ENCODE data around the gene EIF4H. TPM values are rescaled to one million over a fixed set of nuclear protein-coding genes. Genes with fewer than 3 reads are reported as not detected.
A peak's percentile ranks its signal among the peaks of the same experiment; 100 is the strongest.

EIF4H gene
- total RNA-seq, 1 donor from 2014 or later, result 214 TPM

DNA sequence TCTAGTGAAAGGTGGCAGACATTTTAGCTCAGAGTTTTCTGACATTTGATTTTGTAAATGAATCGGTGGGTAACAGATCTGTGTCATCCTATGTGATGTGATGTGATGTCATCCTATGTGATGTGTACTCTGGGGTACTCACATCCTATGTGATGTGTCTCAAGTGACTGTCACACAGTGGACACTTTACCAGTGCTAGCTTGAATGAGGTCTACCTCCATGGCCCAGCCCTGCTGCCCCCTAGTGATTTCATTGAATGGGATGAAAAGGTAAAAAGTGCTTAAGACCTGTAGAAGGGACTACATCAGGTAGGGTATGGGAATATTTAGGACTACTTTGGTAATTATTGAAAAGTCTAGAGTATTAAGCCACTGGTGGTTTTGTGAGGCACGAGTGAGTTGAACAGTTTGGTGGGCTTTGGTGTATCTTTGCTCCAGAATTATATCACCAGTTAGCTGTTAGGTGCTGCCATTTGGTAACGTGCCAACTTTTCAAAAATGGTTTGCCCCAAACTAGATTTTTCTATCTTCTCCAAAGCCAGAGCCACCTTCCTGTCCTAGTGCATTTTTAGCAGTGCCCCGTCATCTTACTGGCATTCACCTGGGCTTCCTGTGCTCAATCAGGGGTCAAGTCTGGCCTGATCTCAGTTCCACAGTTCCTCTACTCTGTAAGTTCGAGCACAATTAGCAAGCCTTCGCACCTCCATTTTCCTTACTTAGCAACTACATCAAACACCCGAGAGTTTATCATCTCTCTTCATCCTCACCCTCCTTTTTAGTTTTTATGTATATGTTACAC is 9.7 kb downstream of the EIF4H start:
- Mint-ChIP-seq H3K27ac (no peak overlapping the region), H3K36me3 (peaks cover 27% of the 10 kb centered on the region), H3K27me3 (ENCODE audit: insufficient read depth, low read depth) (no peaks in the 10 kb centered on the region), H3K4me3 (no peak overlapping the region), H3K9me3 (no peaks in the 10 kb centered on the region), H3K4me1 (peaks cover 7% of the 10 kb centered on the region)
- Histone ChIP-seq H4K20me1 (ENCODE audit: low read depth) (peaks cover 100% of the 10 kb centered on the region), H3K4me3 (no peak overlapping the region), H3K27ac (no peak overlapping the region), H3K27me3 (no peaks in the 10 kb centered on the region), H3K9ac (no peak overlapping the region), H3K4me2 (no peak overlapping the region), H2AFZ (replicated peaks) (no peak overlapping the region), H3F3A (ENCODE audit: low read depth) (peaks cover 16% of the 10 kb centered on the region), H3K4me1 (no peaks in the 10 kb centered on the region), H3K36me3 (no peaks in the 10 kb centered on the region), H3K9me3 (ENCODE audit: low read depth) (no peaks in the 10 kb centered on the region), H3K79me2 (ENCODE audit: low read depth) (peaks cover 100% of the 10 kb centered on the region)
- no peak for TF ChIP-seq EZH2 (IDR thresholded peaks at IDR 0.05)
- TF ChIP-seq EZH2phosphoT487 (IDR thresholded peaks at IDR 0.05), result no peak
- TF ChIP-seq, protein P1, sequence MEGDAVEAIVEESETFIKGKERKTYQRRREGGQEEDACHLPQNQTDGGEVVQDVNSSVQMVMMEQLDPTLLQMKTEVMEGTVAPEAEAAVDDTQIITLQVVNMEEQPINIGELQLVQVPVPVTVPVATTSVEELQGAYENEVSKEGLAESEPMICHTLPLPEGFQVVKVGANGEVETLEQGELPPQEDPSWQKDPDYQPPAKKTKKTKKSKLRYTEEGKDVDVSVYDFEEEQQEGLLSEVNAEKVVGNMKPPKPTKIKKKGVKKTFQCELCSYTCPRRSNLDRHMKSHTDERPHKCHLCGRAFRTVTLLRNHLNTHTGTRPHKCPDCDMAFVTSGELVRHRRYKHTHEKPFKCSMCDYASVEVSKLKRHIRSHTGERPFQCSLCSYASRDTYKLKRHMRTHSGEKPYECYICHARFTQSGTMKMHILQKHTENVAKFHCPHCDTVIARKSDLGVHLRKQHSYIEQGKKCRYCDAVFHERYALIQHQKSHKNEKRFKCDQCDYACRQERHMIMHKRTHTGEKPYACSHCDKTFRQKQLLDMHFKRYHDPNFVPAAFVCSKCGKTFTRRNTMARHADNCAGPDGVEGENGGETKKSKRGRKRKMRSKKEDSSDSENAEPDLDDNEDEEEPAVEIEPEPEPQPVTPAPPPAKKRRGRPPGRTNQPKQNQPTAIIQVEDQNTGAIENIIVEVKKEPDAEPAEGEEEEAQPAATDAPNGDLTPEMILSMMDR (IDR thresholded peaks at IDR 0.05), result peak; percentile 46
- peak; percentile 43 for DNase-seq (ENCODE audit: low spot score)

DNA sequence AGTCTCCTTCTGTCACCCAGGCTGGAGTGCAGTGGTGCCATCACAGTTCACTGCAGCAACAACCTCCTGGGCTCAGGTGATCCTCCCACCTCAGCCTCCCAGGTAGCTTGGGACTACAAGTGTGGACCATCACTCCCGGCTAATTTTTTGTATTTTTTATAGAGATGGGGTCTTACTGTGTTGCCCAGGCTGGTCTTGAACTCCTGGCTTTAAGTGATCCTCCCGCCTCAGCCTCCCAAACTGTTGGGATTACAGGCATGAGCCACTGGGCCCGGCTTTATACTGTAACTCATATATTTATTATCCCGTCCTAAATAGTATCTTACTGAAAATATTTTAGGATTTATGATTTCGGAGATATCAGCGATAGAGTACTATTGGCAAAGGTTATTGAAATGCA is 10.9 kb downstream of the EIF4H start:
- peaks cover 16% of the 10 kb centered on the region for H3F3A ChIP-seq (ENCODE audit: low read depth)

DNA sequence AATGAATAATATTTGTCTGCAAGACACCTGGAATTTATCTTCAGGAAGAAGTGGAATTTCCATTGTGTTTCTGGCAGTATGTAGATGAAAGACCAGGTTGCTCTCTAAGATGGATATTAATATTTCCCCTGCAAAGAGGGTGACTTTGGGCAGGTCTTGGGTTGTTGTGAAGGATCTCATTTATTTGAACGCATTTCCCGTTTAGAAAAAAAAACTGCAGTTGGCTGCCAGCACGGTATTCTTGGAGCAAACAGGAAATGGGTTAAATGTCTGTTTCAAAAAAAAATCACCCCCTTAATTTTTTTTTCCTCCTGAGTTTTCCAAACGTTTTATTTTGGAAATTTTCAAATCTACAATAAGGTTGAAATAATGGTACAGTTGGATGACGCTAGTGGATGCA is 11.5 kb downstream of the EIF4H start:
- no peak overlapping the region for H3K4me3 Mint-ChIP-seq
- Histone ChIP-seq H3F3A (ENCODE audit: low read depth) (peaks cover 16% of the 10 kb centered on the region), H3K4me1 (no peaks in the 10 kb centered on the region), H3K27ac (no peak overlapping the region), H3K36me3 (peaks cover 16% of the 10 kb centered on the region), H3K9ac (no peak overlapping the region), H3K79me2 (ENCODE audit: low read depth) (peaks cover 100% of the 10 kb centered on the region), H3K9me3 (ENCODE audit: low read depth) (no peaks in the 10 kb centered on the region), H3K4me2 (no peak overlapping the region), H4K20me1 (ENCODE audit: low read depth) (peaks cover 100% of the 10 kb centered on the region), H2AFZ (replicated peaks) (no peak overlapping the region), H3K27me3 (no peaks in the 10 kb centered on the region), H3K4me3 (no peak overlapping the region)
- no peaks in the 10 kb centered on the region for H3K27me3 Mint-ChIP-seq (ENCODE audit: insufficient read depth, low read depth)
- H3K36me3 Mint-ChIP-seq, result peaks cover 34% of the 10 kb centered on the region
- no peaks in the 10 kb centered on the region for H3K9me3 Mint-ChIP-seq
- no peak for DNase-seq (ENCODE audit: low spot score)
- TF ChIP-seq EZH2 (IDR thresholded peaks at IDR 0.05) (no peak), EZH2phosphoT487 (IDR thresholded peaks at IDR 0.05) (no peak)
- TF ChIP-seq, protein P1 (IDR thresholded peaks at IDR 0.05), result no peak
- H3K4me1 Mint-ChIP-seq, result peaks cover 5% of the 10 kb centered on the region
- H3K27ac Mint-ChIP-seq, result no peak overlapping the region

More for the DNA sequence above, 10.9 kb downstream of the EIF4H start:
- Histone ChIP-seq H4K20me1 (ENCODE audit: low read depth) (peaks cover 100% of the 10 kb centered on the region), H3K4me2 (no peak overlapping the region), H3K79me2 (ENCODE audit: low read depth) (peaks cover 100% of the 10 kb centered on the region), H3K9me3 (ENCODE audit: low read depth) (no peaks in the 10 kb centered on the region), H3K9ac (no peak overlapping the region), H3K4me3 (no peak overlapping the region), H3K4me1 (no peaks in the 10 kb centered on the region), H3K27me3 (no peaks in the 10 kb centered on the region), H3K27ac (no peak overlapping the region), H3K36me3 (peaks cover 10% of the 10 kb centered on the region), H2AFZ (replicated peaks) (no peak overlapping the region)
- Mint-ChIP-seq H3K4me1 (peaks cover 5% of the 10 kb centered on the region), H3K27ac (no peak overlapping the region), H3K36me3 (peaks cover 30% of the 10 kb centered on the region), H3K27me3 (ENCODE audit: insufficient read depth, low read depth) (no peaks in the 10 kb centered on the region), H3K9me3 (no peaks in the 10 kb centered on the region), H3K4me3 (no peak overlapping the region)
- no peak for DNase-seq (ENCODE audit: low spot score)
- TF ChIP-seq EZH2phosphoT487 (IDR thresholded peaks at IDR 0.05), result no peak
- TF ChIP-seq, protein P1 (IDR thresholded peaks at IDR 0.05), result no peak
- TF ChIP-seq EZH2 (IDR thresholded peaks at IDR 0.05), result no peak
